Activated CD8-positive, alpha-beta memory T cell treated with anti-CD3 and anti-CD28 coated beads for 48 hours (primary cell): ENCODE data around the gene TMC7.

ENCODE experiments used
- DNase-seq, 3 experiments: peaks; one replicate each; pipeline ENCODE4 v3.0.0-alpha.2; 2020; ENCODE audit warnings: low read depth in 2 of 3, low spot score in 2 of 3

The TMC7 gene

GRCh38 chr16:19086322-19087199, 102.8 kb downstream of the TMC7 start:
- DNase-seq, result peak; percentile 63 to 81 (median 78)

GRCh38 chr16:19088341-19088916, 104.7 kb downstream of the TMC7 start:
- no peak for DNase-seq

- no peak for DNase-seq
Measured at GRCh38 chr16:19089410-19089955, 105.7 kb downstream of the TMC7 start.

- no peak for DNase-seq
Measured at GRCh38 chr16:19090916-19091315, 107.2 kb downstream of the TMC7 start.

- DNase-seq, result no peak
Measured at GRCh38 chr16:19092653-19093410, 109.1 kb downstream of the TMC7 start.

- no peak for DNase-seq
Measured at GRCh38 chr16:19093631-19094541, 110.2 kb downstream of the TMC7 start.

- DNase-seq, result no peak
Measured at GRCh38 chr16:19094542-19095365, 111.0 kb downstream of the TMC7 start.

- DNase-seq, result no peak
Measured at GRCh38 chr16:19095654-19096053, 111.9 kb downstream of the TMC7 start.

GRCh38 chr16:19098173-19098572, 114.4 kb downstream of the TMC7 start:
- DNase-seq, result no peak

- no peak for DNase-seq
Measured at GRCh38 chr16:19102187-19102872, 118.6 kb downstream of the TMC7 start.

- DNase-seq, result no peak
Measured at GRCh38 chr16:19104607-19105006, 120.9 kb downstream of the TMC7 start.

- DNase-seq, result no peak
Measured at GRCh38 chr16:19105131-19105530, 121.4 kb downstream of the TMC7 start.

- no peak for DNase-seq
Measured at GRCh38 chr16:19105891-19106624, 122.3 kb downstream of the TMC7 start.

- DNase-seq, result no peak
Measured at GRCh38 chr16:19106625-19107020, 122.9 kb downstream of the TMC7 start.

- DNase-seq, result no peak
Measured at GRCh38 chr16:19108409-19109287, 124.9 kb downstream of the TMC7 start.

- DNase-seq, result no peak
Measured at GRCh38 chr16:19109288-19109664, 125.5 kb downstream of the TMC7 start.

- no peak for DNase-seq
Measured at GRCh38 chr16:19110537-19111360, 127.0 kb downstream of the TMC7 start.
